Panc1 (cell line): ENCODE results near the gene ADARB2. TPM values are rescaled to one million over a fixed set of nuclear protein-coding genes. Genes with fewer than 3 reads are reported as not detected.

Experiments
- ATAC-seq: fragments of 200-7000 bp; cut with Tn5 transposase; 2 replicates; pipeline ENCODE4 v1.9.1; 2020; ENCODE audit warnings: mild to moderate bottlenecking, moderate library complexity
- BruUV-seq: library from RNA; stranded (reverse); fragments of 400-500 nt; replicated peaks from 2 replicates; lab custom pipeline; 2021; lab: Mats Ljungman, UMichigan
- CTCF ChIA-PET: fragments of 300-600 bp; sonication (Branson Sonifier 250); formaldehyde crosslinking; loops from one replicate; lab custom pipeline; 2022; ENCODE audit warnings: antibody characterized with exemption; lab: Charles Lee
- POLR2A ChIA-PET: fragments of 300-600 bp; sonication (Branson Sonifier 250); formaldehyde crosslinking; loops from one replicate; lab custom pipeline; 2022; ENCODE audit warnings: antibody characterized with exemption; lab: Charles Lee
- DNase-seq: peaks from one replicate; pipeline ENCODE4 v3.0.0-alpha.2; 2010; ENCODE audit warnings: low read depth, low spot score
- H3K27ac ChIP-seq: 2 replicates; pipeline ENCODE4 v1.5.1; 2011; ENCODE audit warnings: mild to moderate bottlenecking, low read length, inconsistent platforms
- H3K27me3 ChIP-seq: fragments of 200-500 bp; sonication (Bioruptor generic); 2 replicates; pipeline ENCODE4 v1.6.0; 2014; ENCODE audit warnings: low read length, inconsistent platforms; ENCODE audit not compliant: control insufficient read depth, insufficient read depth
- H3K36me3 ChIP-seq: fragments of 200-500 bp; sonication (Bioruptor generic); 2 replicates; pipeline ENCODE4 v1.5.1; 2014; ENCODE audit warnings: inconsistent platforms, mild to moderate bottlenecking, low read length, moderate library complexity; ENCODE audit not compliant: control insufficient read depth, insufficient read depth
- H3K4me1 ChIP-seq: 2 replicates; pipeline ENCODE4 v1.5.1; 2011; ENCODE audit warnings: inconsistent platforms, mild to moderate bottlenecking, low read length, moderate library complexity; ENCODE audit not compliant: control insufficient read depth, insufficient read depth
- H3K4me3 ChIP-seq, 2 experiments: 2 replicates each; pipeline ENCODE4 v1.5.1; 2011 to 2012; ENCODE audit warnings: low read depth in 2 of 2, low read length in 2 of 2, mild to moderate bottlenecking in 2 of 2, inconsistent platforms in 1 of 2, moderate library complexity in 1 of 2
- H3K9me3 ChIP-seq: fragments of 200-500 bp; sonication (Bioruptor generic); 2 replicates; pipeline ENCODE4 v1.5.1; 2014; ENCODE audit warnings: low read depth, mild to moderate bottlenecking, inconsistent platforms, low read length, moderate library complexity; ENCODE audit not compliant: control insufficient read depth, insufficient read depth
- POLR2AphosphoS5 ChIP-seq: IDR thresholded peaks from 2 replicates; pipeline ENCODE4 v1.6.1; 2012; ENCODE audit warnings: mild to moderate bottlenecking, low read depth, low read length, moderate library complexity
- SIN3A ChIP-seq: IDR thresholded peaks from 2 replicates; pipeline ENCODE4 v1.6.1; 2012; ENCODE audit warnings: low read depth, mild to moderate bottlenecking, low read length, moderate library complexity, borderline replicate concordance; ENCODE audit not compliant: insufficient read depth
- TCF7L2 ChIP-seq: IDR thresholded peaks from 2 replicates; pipeline ENCODE4 v1.6.1; 2011; ENCODE audit warnings: mild to moderate bottlenecking, low read depth, low read length, inconsistent platforms
- in situ Hi-C: cut with HindIII; loops from 2 replicates; pipeline ENCODE4 v1.10.0; 2016; ENCODE audit warnings: low sequenced_read_pairs, low pct_unique_long_range_greater_than_20kb
- intact Hi-C: fragments of 100-400 bp; cut with micrococcal nuclease; formaldehyde crosslinking; loops from one replicate; pipeline ENCODE4 v1.10.0; 2022; ENCODE audit not compliant: unreplicated experiment
- total RNA-seq: library from RNA; stranded (reverse); gene quantifications from one replicate; pipeline ENCODE4 v1.2.1, GENCODE V29; 2021; ENCODE audit not compliant: unreplicated experiment
- TF ChIP-seq, protein P1 (sequence below): fragments of 450-650 bp; IDR thresholded peaks from 2 replicates; pipeline ENCODE4 v1.5.1; 2017; ENCODE audit warnings: mild to moderate bottlenecking
- TF ChIP-seq, protein P2 (sequence below), 2 experiments: IDR thresholded peaks; 2 replicates each; pipeline ENCODE4 v1.6.1; 2011 to 2012; ENCODE audit warnings: low read depth in 2 of 2, control low read depth in 1 of 2, low read length in 1 of 2, mild to moderate bottlenecking in 1 of 2, moderate library complexity in 1 of 2; ENCODE audit not compliant: insufficient read depth in 1 of 2

The ADARB2 gene
- total RNA-seq, 1 experiment from 2014 or later: 0.31 TPM

DNA sequence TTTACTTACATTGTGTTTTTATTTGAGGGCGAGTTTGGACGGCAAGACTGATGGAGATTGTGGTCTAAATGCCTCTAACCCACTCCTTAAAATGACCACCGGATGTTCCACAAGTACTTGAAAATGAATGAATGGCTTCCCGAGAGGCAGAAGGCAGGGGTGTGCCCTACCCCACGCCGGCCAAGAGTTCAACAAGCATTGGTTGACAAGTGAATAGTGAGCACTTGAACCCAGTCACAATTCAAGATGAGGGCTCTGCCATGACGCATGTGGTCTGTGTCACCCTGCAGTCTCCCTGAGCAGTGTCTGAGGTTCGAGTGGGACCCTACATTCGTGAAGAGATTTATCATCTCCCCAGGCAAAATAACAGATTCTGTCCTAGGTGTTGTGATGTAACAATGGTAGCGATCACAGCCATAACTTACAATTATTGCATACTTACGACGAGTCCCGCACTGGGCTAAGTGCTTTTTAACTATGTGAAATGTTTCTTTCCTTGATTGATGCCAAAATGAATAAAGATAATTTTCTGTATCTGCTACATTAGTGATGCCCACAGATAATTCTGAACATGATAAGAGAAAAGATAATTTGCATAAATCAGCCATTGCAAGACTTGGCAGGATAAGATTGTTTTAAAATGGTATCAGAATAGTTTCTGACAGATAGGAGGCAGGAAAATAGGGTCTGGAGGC is 375.8 kb downstream of the ADARB2 start:
- intact Hi-C loops: no loop called here
- Histone ChIP-seq H3K4me3 (no peak overlapping the region), H3K27ac (no peak overlapping the region), H3K4me1 (no peaks in the 10 kb centered on the region), H3K27me3 (no peaks in the 10 kb centered on the region), H3K36me3 (no peaks in the 10 kb centered on the region), H3K9me3 (no peaks in the 10 kb centered on the region)
- TF ChIP-seq, protein P1, sequence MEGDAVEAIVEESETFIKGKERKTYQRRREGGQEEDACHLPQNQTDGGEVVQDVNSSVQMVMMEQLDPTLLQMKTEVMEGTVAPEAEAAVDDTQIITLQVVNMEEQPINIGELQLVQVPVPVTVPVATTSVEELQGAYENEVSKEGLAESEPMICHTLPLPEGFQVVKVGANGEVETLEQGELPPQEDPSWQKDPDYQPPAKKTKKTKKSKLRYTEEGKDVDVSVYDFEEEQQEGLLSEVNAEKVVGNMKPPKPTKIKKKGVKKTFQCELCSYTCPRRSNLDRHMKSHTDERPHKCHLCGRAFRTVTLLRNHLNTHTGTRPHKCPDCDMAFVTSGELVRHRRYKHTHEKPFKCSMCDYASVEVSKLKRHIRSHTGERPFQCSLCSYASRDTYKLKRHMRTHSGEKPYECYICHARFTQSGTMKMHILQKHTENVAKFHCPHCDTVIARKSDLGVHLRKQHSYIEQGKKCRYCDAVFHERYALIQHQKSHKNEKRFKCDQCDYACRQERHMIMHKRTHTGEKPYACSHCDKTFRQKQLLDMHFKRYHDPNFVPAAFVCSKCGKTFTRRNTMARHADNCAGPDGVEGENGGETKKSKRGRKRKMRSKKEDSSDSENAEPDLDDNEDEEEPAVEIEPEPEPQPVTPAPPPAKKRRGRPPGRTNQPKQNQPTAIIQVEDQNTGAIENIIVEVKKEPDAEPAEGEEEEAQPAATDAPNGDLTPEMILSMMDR: no peak
- TF ChIP-seq, protein P2, sequence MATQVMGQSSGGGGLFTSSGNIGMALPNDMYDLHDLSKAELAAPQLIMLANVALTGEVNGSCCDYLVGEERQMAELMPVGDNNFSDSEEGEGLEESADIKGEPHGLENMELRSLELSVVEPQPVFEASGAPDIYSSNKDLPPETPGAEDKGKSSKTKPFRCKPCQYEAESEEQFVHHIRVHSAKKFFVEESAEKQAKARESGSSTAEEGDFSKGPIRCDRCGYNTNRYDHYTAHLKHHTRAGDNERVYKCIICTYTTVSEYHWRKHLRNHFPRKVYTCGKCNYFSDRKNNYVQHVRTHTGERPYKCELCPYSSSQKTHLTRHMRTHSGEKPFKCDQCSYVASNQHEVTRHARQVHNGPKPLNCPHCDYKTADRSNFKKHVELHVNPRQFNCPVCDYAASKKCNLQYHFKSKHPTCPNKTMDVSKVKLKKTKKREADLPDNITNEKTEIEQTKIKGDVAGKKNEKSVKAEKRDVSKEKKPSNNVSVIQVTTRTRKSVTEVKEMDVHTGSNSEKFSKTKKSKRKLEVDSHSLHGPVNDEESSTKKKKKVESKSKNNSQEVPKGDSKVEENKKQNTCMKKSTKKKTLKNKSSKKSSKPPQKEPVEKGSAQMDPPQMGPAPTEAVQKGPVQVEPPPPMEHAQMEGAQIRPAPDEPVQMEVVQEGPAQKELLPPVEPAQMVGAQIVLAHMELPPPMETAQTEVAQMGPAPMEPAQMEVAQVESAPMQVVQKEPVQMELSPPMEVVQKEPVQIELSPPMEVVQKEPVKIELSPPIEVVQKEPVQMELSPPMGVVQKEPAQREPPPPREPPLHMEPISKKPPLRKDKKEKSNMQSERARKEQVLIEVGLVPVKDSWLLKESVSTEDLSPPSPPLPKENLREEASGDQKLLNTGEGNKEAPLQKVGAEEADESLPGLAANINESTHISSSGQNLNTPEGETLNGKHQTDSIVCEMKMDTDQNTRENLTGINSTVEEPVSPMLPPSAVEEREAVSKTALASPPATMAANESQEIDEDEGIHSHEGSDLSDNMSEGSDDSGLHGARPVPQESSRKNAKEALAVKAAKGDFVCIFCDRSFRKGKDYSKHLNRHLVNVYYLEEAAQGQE (IDR thresholded peaks at IDR 0.05; ENCODE audit: insufficient read depth in 1 of 2, low read depth in 2 of 2, low read length in 1 of 2): no peak
- ATAC-seq (no peak), DNase-seq (no peak)
- POLR2A ChIA-PET: no interaction called here
- CTCF ChIA-PET: no interaction called here
- in situ Hi-C loops: no loop called here
- BruUV-seq: no TSS peak

DNA sequence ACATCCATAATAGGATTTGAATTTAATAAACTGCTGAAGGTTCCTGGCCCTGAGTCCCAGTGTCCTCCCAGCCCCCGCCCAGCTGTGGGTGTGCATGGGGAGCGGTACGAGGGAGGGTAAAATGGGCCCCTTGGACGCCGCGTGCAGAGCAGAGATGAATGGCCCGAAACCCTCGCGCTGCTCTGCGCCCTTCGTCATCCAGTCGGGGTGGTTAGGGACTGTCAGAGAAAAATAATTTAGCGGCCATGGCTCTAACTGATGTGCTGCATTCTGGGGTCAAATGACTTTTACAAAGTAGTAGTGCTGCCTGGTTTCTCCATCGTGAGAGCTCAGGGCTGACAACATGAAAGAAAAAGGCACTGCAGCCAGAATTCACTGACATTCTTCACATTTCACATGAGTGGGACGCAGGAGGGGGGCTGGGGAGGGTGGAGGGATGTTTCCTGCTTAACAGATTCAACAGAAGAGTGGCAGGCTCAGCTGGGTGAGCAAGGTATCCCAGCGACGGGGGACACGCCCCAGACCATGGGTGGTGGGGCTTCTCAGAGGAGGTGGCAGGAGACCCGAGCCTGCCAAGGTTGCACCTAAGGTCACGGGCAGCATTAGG is 376.7 kb downstream of the ADARB2 start:
- no peaks in the 10 kb centered on the region for H3K4me1 ChIP-seq
- TF ChIP-seq TCF7L2 (no peak), POLR2AphosphoS5 (no peak), SIN3A (no peak)
- TF ChIP-seq, protein P2 (IDR thresholded peaks at IDR 0.05; ENCODE audit: insufficient read depth in 1 of 2, low read depth in 2 of 2, low read length in 1 of 2): no peak
- TF ChIP-seq, protein P1: no peak
- H3K27ac ChIP-seq: no peak overlapping the region
- no peaks in the 10 kb centered on the region for H3K36me3 ChIP-seq
- intact Hi-C loops (no loop called here), in situ Hi-C loops (no loop called here)
- DNase-seq (no peak), ATAC-seq (no peak)
- H3K4me3 ChIP-seq: no peak overlapping the region
- no TSS peak for BruUV-seq
- POLR2A ChIA-PET: no interaction called here
- CTCF ChIA-PET: no interaction called here
- H3K9me3 ChIP-seq: no peaks in the 10 kb centered on the region
- no peaks in the 10 kb centered on the region for H3K27me3 ChIP-seq
